ENCODE measurements around the gene UGT2B17.
"Not testable (repeated sequence)": the region's sequence is repeated elsewhere in the genome, so short reads cannot be mapped to it uniquely, and the experiment has no call there.

The UGT2B17 gene

GRCh38 chr4:68569466-68570121, 6.5 kb downstream of the UGT2B17 start:
- no peak for DNase-seq (ENCODE audit: extremely low read depth in 1 of 2, low read depth in 1 of 2)

GRCh38 chr4:68569036-68569435, 7.1 kb downstream of the UGT2B17 start:
- not testable (repeated sequence) for DNase-seq (ENCODE audit: extremely low read depth in 1 of 2, low read depth in 1 of 2)

GRCh38 chr4:68568535-68568934, 7.6 kb downstream of the UGT2B17 start:
- not testable (repeated sequence) for DNase-seq (ENCODE audit: extremely low read depth in 1 of 2, low read depth in 1 of 2)

GRCh38 chr4:68566364-68566763, 9.8 kb downstream of the UGT2B17 start:
- DNase-seq (ENCODE audit: extremely low read depth in 1 of 2, low read depth in 1 of 2), result not testable (repeated sequence)

GRCh38 chr4:68565082-68565481, 11.0 kb downstream of the UGT2B17 start:
- DNase-seq (ENCODE audit: extremely low read depth in 1 of 2, low read depth in 1 of 2), result not testable (repeated sequence)

GRCh38 chr4:68560364-68561070, 15.6 kb downstream of the UGT2B17 start:
- not testable (repeated sequence) for DNase-seq (ENCODE audit: extremely low read depth in 1 of 2, low read depth in 1 of 2)

GRCh38 chr4:68553830-68554229, 22.3 kb downstream of the UGT2B17 start:
- DNase-seq (ENCODE audit: extremely low read depth in 1 of 2, low read depth in 1 of 2), result not testable (repeated sequence)

- DNase-seq (ENCODE audit: extremely low read depth in 1 of 2, low read depth in 1 of 2), result not testable (repeated sequence)
Observed at GRCh38 chr4:68552818-68553811, 23.0 kb downstream of the UGT2B17 start.

GRCh38 chr4:68542742-68543141, 33.4 kb downstream of the UGT2B17 start:
- not testable (repeated sequence) for DNase-seq (ENCODE audit: extremely low read depth in 1 of 2, low read depth in 1 of 2)

GRCh38 chr4:68536375-68536774, 39.7 kb downstream of the UGT2B17 start:
- no peak for DNase-seq (ENCODE audit: extremely low read depth in 1 of 2, low read depth in 1 of 2)

GRCh38 chr4:68535974-68536373, 40.1 kb downstream of the UGT2B17 start:
- DNase-seq (ENCODE audit: extremely low read depth in 1 of 2, low read depth in 1 of 2), result no peak

GRCh38 chr4:68522232-68522631, 53.9 kb downstream of the UGT2B17 start:
- not testable (repeated sequence) for DNase-seq (ENCODE audit: extremely low read depth in 1 of 2, low read depth in 1 of 2)

- no peak for DNase-seq (ENCODE audit: extremely low read depth in 1 of 2, low read depth in 1 of 2)
Observed at GRCh38 chr4:68520985-68521384, 55.1 kb downstream of the UGT2B17 start.

- no peak for DNase-seq (ENCODE audit: extremely low read depth in 1 of 2, low read depth in 1 of 2)
Observed at GRCh38 chr4:68518889-68519288, 57.2 kb downstream of the UGT2B17 start.

GRCh38 chr4:68505452-68505851, 70.7 kb downstream of the UGT2B17 start:
- DNase-seq (ENCODE audit: extremely low read depth in 1 of 2, low read depth in 1 of 2), result not testable (repeated sequence)

GRCh38 chr4:68504836-68505235, 71.3 kb downstream of the UGT2B17 start:
- not testable (repeated sequence) for DNase-seq (ENCODE audit: extremely low read depth in 1 of 2, low read depth in 1 of 2)

- DNase-seq (ENCODE audit: extremely low read depth in 1 of 2, low read depth in 1 of 2), result not testable (repeated sequence)
Observed at GRCh38 chr4:68503462-68503861, 72.7 kb downstream of the UGT2B17 start.

GRCh38 chr4:68499021-68499420, 77.1 kb downstream of the UGT2B17 start:
- no peak for DNase-seq (ENCODE audit: extremely low read depth in 1 of 2, low read depth in 1 of 2)

- peak; percentile 10 to 32 for DNase-seq (ENCODE audit: extremely low read depth in 1 of 2, low read depth in 1 of 2)
Observed at GRCh38 chr4:68498413-68499007, 77.6 kb downstream of the UGT2B17 start.

- no peak for DNase-seq (ENCODE audit: extremely low read depth in 1 of 2, low read depth in 1 of 2)
Observed at GRCh38 chr4:68494688-68495087, 81.4 kb downstream of the UGT2B17 start.

All from activated CD8-positive, alpha-beta memory T cell treated with anti-CD3 and anti-CD28 coated beads for 1 hour (primary cell).